ENCODE measurements around the gene RDH16.
"Not testable (repeated sequence)": the region's sequence is repeated elsewhere in the genome, so short reads cannot be mapped to it uniquely, and the experiment has no call there.

- not testable (repeated sequence) for TF ChIP-seq CREB5 (CRISPR knock-in tag; IDR thresholded peaks at IDR 0.05; ENCODE audit: low read depth); OSR1 (CRISPR knock-in tag; IDR thresholded peaks at IDR 0.05); ISL1 (CRISPR knock-in tag; IDR thresholded peaks at IDR 0.05); PATZ1 (CRISPR knock-in tag; IDR thresholded peaks at IDR 0.05; ENCODE audit: borderline replicate concordance); BACH2 (CRISPR knock-in tag; IDR thresholded peaks at IDR 0.05; ENCODE audit: borderline replicate concordance); CSRNP3 (CRISPR knock-in tag; IDR thresholded peaks at IDR 0.05); RARB (CRISPR knock-in tag; IDR thresholded peaks at IDR 0.05)
Measured at GRCh38 chr12:56968910-56969309, 11.5 kb upstream of the RDH16 start.
